ENCODE measurements around the gene CCDC142. TPM values are rescaled to one million over a fixed set of nuclear protein-coding genes. Genes with fewer than 3 reads are reported as not detected.
"Not testable (repeated sequence)": the region's sequence is repeated elsewhere in the genome, so short reads cannot be mapped to it uniquely, and the experiment has no call there.

Gene CCDC142
- total and polyA plus RNA-seq, 11 donors: 4.4 to 13.4 (median 6.4) TPM

GRCh38 chr2:74462054-74462785, 20.6 kb downstream of the CCDC142 start:
- no peak for ATAC-seq
- intact Hi-C loops (cut with DNase I): no loop called here
- no peaks in the 10 kb centered on the region for H3K27me3 ChIP-seq
- no peaks in the 10 kb centered on the region for H3K9me3 ChIP-seq
- TF ChIP-seq POLR2A (IDR thresholded peaks at IDR 0.05) (no peak), CTCF (IDR thresholded peaks at IDR 0.05) (no peak)
- no peak for DNase-seq
- H3K36me3 ChIP-seq: peaks cover 0 to 24% (median 22%) of the 10 kb centered on the region in 9 donors
- no peak overlapping the region for H3K27ac ChIP-seq
- no peak overlapping the region for H3K4me3 ChIP-seq
- peaks cover 6 to 35% (median 23%) of the 10 kb centered on the region in 12 donors for H3K4me1 ChIP-seq
- 88 to 94% (median 91%) methylated on average over 15 to 20 of the region's 20 CpGs for WGBS, 4 donors

GRCh38 chr2:74461187-74462053, 21.4 kb downstream of the CCDC142 start:
- Histone ChIP-seq H3K36me3 (peaks cover 0 to 24% (median 22%) of the 10 kb centered on the region in 9 donors), H3K27ac (no peak overlapping the region), H3K27me3 (no peaks in the 10 kb centered on the region), H3K4me1 (peaks cover 7 to 43% (median 31%) of the 10 kb centered on the region in 12 donors), H3K9me3 (no peaks in the 10 kb centered on the region), H3K4me3 (no peak overlapping the region)
- intact Hi-C loops (cut with DNase I): no loop called here
- no peak for TF ChIP-seq POLR2A (IDR thresholded peaks at IDR 0.05)
- TF ChIP-seq CTCF (IDR thresholded peaks at IDR 0.05): no peak
- ATAC-seq: no peak
- no peak for DNase-seq
- 89 to 93% (median 91%) methylated on average over 19 to 27 of the region's 27 CpGs for WGBS, 4 donors

GRCh38 chr2:74460187-74460586, 22.6 kb downstream of the CCDC142 start:
- Histone ChIP-seq H3K36me3 (peaks cover 0 to 27% (median 22%) of the 10 kb centered on the region in 9 donors), H3K4me1 (peaks cover 11 to 46% (median 37%) of the 10 kb centered on the region in 12 donors)
- H3K9me3 ChIP-seq; H3K27me3 ChIP-seq; H3K27ac ChIP-seq; DNase-seq; H3K4me3 ChIP-seq; ATAC-seq; intact Hi-C loops (cut with DNase I): not testable (repeated sequence)
- WGBS, 4 donors: 88 to 91% (median 89%) methylated on average over 10 of the region's 10 CpGs

GRCh38 chr2:74459503-74460118, 23.2 kb downstream of the CCDC142 start:
- Histone ChIP-seq H3K36me3 (peaks cover 0 to 27% (median 22%) of the 10 kb centered on the region in 9 donors), H3K4me3 (peak overlapping the region in 5 of 12 donors; percentile 73 to 83 (median 80)), H3K4me1 (peaks cover 11 to 44% (median 37%) of the 10 kb centered on the region in 12 donors)
- intact Hi-C loops (cut with DNase I): loop anchor here in 1 of 10 donors (5.0 kb wide), 1 partner anchor 42 kb away; no protein-coding TSS in a partner anchor
- not testable (repeated sequence) for H3K27ac ChIP-seq, H3K9me3 ChIP-seq, ATAC-seq, H3K27me3 ChIP-seq, DNase-seq
- WGBS, 4 donors: 79 to 86% (median 85%) methylated on average over 13 of the region's 13 CpGs

All from heart left ventricle (tissue), 16 donors.